GM19452 (cell line): ENCODE data around the gene ENTR1.
"Not testable (repeated sequence)": the region's sequence is repeated elsewhere in the genome, so short reads cannot be mapped to it uniquely, and the experiment has no call there.

Source experiments
- ATAC-seq: cut with Tn5 transposase; IDR thresholded peaks from one replicate; pipeline ENCODE4 v1.9.1; 2021; ENCODE audit not compliant: unreplicated experiment

Gene ENTR1

DNA sequence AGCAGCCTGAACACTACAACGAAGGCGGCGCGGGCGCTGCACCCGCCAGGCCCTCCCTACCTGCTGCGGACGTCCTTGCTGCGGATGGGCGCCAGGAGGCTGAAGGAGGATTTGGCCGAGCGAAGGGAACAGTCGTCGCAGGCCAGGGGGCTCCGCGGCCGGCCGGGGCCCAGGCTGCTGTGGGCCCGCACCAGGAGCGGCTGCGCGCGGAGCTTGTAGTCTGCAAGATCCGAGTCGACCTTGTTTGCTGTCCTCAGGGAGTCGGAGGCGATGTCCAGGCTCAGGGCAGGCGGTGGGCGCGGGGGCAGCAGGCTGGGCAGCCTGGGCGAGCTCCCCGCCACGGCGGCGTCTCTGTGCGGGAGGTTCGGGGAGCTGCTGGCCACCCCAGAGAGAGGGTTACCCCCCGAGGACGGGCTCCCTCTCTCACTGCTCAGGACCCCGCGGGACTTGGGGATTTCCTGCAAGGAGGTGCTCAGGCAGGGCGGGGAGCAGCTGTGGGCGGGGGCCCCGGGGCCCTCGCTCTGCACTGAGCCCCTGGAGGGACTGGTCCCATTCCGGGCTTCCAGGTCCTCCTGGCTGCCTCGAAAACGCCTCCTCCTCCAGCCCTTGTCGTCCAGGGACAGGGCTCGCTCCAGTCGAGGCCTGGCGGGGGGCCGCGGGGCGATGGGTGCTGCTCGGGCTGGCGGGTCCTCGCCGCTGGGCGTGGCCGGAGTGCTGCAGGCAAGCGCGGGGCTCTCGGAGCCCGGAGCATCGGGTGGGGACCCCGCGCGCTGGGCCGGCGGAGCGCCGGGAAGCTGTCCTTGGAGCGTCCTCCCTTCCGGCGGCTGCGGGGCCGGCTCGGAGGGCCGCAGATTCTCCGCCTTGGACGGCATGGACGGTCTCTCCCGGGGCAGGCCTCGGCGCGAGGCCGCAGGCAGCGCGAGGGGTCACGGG is 28.4 kb upstream of the ENTR1 start:
- ATAC-seq, result peak; percentile 37

DNA sequence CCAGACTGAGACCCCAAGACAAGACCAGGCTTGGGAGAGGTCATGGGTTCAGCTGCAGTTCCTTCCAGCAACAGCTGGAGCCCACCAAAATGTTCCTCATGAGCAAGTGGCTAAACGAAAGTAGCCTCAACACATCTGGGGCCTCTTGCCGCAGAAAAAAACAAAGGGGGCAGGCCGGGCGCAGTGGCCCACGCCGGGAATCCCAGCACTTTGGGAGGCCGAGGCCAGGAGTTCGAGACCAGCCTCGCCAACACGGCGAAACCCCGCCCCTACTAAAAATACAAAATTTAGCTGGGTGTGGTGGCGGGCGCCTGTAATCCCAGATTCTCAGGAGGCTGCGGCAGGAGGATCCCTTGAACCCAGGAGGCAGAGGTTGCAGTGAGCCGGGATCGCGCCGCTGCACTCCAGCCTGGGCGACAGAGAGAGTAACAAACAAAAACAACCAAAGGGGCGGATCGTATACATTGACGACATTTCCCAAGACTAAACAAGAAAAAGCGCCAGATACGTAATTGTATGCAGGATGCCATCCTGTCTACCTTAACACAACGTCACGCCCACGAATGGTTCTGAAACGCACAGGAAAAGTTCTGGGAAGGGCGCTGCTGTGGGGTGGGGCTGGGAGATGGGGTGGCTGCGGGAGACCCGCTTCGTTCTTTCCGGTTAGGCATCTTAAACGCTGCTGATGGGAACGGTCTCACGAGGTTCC is 27.6 kb upstream of the ENTR1 start:
- ATAC-seq, result peak; percentile 7

DNA sequence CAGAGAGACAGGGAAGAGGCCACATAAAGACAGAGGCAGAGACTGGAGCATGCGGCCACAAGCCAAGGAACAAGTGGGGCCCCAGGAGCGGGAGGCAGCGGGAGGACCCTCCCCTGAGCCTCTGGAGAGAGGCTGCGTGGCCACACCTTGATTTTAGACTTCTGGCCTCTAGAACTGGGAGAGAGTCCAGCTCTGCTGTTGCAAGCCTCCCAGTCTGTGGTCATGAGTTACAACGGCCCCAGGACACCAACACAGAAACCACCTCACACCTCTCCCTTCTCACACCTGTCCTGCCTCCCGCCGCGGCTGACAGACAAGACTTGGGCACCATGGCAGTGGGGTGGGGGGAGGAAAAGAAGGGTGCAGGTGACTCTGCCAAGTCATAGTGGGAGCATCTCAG is 27.0 kb upstream of the ENTR1 start:
- ATAC-seq, result no peak

- no peak for ATAC-seq
Observed at GRCh38 chr9:136436055-136436634, 25.7 kb upstream of the ENTR1 start.

DNA sequence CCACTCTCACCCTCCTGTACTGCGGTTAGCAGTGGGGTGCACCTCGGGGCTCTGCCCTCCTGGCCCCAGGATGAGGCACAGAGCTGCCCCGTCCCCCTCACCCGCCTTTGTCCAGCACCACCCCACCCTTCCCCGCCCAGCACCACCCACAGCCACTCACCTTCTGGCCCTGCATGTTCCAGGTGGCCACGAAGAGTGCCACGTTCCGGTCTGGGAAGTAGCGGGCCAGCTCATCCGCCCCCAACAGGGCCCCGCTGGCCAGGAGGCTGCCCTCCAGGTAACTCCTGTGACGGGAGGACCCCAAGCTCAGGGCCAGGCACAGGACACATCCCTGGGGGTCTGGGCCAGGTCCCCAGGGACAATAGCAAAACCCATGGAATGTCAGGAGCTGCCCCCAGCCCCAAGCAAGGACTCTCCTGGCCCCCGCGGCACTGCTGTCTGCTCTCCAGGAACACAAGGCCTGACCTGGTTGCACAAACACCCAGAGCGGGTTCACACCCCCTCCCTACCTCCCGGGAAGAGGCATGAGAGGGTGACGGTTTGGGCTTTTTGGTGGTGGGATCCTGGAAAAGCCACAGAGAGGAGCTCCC is 24.3 kb upstream of the ENTR1 start:
- no peak for ATAC-seq

DNA sequence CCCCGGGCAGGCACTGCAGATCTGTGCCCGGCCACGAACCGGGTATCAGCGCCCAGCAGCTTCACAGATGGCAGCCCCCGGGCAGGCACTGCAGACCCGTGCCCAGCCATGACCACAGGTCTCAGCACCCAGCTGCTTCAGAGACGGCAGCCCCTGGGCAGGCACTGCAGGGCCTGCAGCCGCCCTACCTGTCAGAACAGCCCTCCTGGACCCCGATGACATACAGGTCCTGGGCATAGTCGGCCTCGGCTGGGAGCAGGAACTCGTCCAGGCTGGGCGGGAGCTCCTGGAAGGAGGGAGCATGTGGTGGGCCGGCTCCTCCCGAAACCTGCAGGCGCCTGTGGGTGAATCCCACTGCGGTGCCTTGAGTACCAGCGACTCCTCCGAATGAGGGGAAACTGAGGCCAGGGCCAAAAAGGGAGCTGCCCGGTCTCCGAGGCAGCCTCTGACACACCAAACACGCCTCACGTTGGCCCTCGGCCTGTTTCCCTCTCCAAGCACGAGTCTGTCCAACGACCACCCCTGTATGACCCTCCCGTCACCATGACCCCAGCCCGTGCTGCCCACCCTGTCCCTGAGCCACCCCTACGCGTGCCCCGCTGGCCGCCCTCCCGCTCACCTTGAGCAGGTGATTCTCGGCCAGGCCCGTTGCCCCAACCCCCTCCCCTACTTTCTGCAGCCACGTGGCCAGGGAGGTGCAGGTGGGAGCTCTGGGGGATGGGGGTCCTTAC is 23.6 kb upstream of the ENTR1 start:
- ATAC-seq, result no peak

DNA sequence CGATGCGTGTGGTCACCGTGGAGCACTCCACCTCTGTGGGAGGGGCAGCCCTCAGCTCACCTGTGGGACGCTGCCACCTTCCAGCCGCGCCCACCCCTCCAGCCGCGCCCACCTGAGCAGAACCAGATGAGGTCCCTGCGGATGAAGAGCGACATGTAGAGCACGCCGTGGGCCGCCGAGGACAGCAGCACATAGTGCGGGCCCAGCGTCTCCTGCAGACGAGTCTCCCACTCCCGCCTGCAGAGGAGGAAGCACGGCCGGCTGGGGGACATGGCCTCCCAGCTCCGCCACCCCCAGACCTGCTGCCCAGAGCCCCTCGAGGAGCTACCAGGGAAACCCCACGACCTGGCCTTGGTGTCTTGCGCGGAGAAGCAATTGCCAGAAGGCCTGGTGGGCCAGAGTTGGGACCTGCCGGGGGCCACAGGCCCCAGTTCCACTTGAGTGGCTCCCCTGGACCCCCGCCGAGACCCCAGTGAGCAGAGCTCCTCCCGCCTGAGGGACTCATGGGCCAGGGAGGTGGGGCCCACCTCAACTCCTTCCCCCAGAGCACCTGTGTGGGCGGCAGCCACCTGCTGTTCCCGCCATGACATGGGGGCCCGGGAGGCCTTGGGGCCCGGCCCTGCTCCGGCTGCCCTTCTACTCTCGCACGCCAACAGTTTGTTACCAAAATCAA is 22.8 kb upstream of the ENTR1 start:
- ATAC-seq, result no peak

- no peak for ATAC-seq
Observed at GRCh38 chr9:136432591-136432990, 22.2 kb upstream of the ENTR1 start.

- no peak for ATAC-seq
Observed at GRCh38 chr9:136431782-136432350, 21.5 kb upstream of the ENTR1 start.

- no peak for ATAC-seq
Observed at GRCh38 chr9:136430588-136431234, 20.3 kb upstream of the ENTR1 start.

DNA sequence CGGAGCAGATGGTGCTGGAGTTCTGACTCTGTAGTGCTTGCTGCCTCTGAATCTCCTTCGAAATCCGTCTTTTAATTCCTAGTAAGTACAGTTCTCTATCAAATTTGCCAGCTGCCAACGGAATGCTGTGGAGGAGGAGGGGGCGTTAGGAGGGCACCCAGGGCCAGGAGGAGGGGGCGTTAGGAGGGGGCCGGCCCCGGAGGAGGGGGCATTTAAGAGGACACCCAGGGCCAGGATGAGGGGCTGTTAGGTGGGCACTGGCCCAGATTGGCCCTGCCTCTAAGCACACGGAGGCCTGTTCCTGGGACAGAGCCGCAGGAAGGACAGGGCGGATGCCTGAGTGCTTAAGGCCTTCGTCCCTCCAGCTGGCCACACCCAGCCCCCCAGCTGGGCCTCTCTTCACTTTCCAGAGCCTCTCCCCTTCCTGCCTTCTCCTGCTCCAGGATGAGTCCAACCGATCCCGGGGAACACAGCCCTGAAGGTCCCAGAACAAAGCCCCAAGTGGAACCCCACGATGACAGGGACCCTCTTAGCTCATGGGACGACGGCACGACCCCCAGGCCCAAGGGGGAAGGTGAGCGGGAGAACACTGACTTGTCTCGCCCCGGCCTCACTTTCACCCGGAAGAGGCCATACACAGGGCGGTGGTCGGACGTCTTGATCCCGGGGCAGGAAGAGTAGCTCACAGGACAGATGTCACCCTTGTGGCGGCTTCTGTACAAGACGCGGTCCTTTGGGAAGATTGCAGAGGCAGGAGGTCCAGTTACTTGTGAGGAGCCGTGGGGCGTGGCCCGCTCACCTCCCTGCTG is 19.5 kb upstream of the ENTR1 start:
- no peak for ATAC-seq

DNA sequence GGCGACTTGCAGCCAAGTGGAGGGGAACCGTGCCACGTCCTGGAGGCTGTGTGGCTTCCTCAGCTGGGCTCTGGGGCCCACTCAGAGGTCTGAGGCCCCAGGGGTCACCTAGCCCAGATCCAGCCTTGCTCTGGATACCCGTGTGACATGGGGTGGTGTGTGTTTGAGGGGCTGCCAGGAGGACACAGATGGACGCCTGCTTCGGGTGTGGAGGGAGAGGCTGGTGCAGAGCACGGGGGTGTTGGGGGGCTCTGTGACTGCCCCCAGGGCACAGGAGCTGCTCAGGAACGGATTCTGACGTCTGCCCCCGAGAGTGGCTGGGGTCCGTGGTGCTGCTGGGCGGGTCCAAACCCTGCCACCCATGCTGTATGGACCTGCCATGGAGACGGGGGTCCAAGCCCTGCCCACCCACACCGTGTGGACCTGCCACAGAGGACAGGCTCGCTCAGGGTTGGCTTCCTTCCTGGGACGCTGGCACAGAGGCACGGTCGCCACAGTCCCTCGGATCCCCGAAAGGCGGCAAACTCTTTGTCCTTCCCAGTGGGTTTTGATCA is 18.7 kb upstream of the ENTR1 start:
- ATAC-seq, result no peak

DNA sequence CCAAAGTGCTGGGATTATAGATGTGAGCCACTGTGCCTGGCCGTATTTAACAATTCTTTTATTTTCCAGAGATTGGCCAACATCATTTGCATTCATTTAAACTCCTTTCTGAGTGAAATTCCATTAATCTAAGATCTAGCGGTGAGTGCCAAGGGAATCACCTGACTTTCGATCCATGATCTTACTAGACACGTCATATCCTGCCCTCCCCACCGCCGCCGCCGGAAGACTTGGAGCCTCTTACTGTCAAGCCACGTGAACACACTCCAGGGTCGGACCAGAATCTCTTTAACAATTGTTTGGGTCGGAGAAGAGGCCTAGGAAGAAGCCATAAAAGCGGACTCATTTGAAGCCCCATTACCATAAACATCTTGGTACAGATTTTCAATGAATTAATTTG is 16.4 kb upstream of the ENTR1 start:
- no peak for ATAC-seq

DNA sequence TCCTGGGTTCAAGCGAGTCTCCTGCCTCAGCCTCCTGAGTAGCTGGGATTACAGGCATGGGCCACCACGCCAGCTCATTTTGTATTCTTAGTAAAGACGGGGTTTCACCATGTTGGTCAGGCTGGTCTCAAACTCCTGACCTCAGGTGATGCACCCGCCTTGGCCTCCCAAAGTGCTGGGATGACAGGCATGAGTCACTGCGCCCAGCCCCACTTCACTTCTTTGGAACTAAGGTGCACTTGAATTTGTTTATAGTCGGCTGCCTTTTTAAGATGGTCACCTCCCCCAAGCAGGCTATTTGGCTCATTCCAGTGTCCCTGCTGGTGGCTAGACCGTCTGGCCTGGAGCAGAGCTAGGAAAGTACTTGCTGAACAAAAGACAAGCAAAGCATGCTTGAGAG is 15.0 kb upstream of the ENTR1 start:
- not testable (repeated sequence) for ATAC-seq

GRCh38 chr9:136424750-136425362 is 14.4 kb upstream of the ENTR1 start:
- ATAC-seq, result no peak

GRCh38 chr9:136423432-136424146 is 13.2 kb upstream of the ENTR1 start:
- ATAC-seq, result no peak

- ATAC-seq, result no peak
Observed at GRCh38 chr9:136422876-136423275, 12.5 kb upstream of the ENTR1 start.
